Lower leg skin (tissue), 4 donors: Measurements from ENCODE around the gene PCNX1. TPM values are rescaled to one million over a fixed set of nuclear protein-coding genes. Genes with fewer than 3 reads are reported as not detected.

Experiments used
- DNase-seq, 2 donors: peaks; one replicate each; pipeline ENCODE4 v3.0.0-alpha.2; 2019; ENCODE audit warnings: low spot score in 2 of 2
- H3K4me3 ChIP-seq: fragments of 200-600 bp; sonication (generic); 2 replicates; pipeline ENCODE4 v1.5.1; 2017; ENCODE audit warnings: mild to moderate bottlenecking, low read depth; ENCODE audit not compliant: poor library complexity, severe bottlenecking
- POLR2A ChIP-seq, 2 donors: fragments of 450-650 bp; IDR thresholded peaks; one replicate each; pipeline ENCODE4 v1.6.1; 2016 to 2017; ENCODE audit warnings: antibody characterized with exemption in 2 of 2, mild to moderate bottlenecking in 1 of 2, moderate library complexity in 1 of 2
- WGBS, 2 donors: methylation state at CpG; one replicate each; pipeline ENCODE4 v1.1.5; 2018; 5-methylcytosine and 5-hydroxymethylcytosine counted together
- intact Hi-C: fragments of 100-400 bp; cut with DNase I; formaldehyde crosslinking; loops from one replicate; pipeline ENCODE4 v1.15.0; 2023; ENCODE audit warnings: low total_unique reads
- total RNA-seq, 4 donors: library from RNA; depleted of rRNA; stranded (reverse); fragments of >200 nt; gene quantifications; one replicate each; pipeline ENCODE4 v1.1.0, GENCODE V29; 2016
- TF ChIP-seq, protein P1 (sequence below), 3 donors: fragments of 450-650 bp; IDR thresholded peaks; one replicate each; pipeline ENCODE4 v1.5.1; 2016; ENCODE audit warnings: antibody characterized with exemption in 3 of 3, mild to moderate bottlenecking in 3 of 3, moderate library complexity in 2 of 3

The PCNX1 gene
- total RNA-seq, 4 donors from 2014 or later: 14.7 to 29.4 (median 25.6) TPM

DNA sequence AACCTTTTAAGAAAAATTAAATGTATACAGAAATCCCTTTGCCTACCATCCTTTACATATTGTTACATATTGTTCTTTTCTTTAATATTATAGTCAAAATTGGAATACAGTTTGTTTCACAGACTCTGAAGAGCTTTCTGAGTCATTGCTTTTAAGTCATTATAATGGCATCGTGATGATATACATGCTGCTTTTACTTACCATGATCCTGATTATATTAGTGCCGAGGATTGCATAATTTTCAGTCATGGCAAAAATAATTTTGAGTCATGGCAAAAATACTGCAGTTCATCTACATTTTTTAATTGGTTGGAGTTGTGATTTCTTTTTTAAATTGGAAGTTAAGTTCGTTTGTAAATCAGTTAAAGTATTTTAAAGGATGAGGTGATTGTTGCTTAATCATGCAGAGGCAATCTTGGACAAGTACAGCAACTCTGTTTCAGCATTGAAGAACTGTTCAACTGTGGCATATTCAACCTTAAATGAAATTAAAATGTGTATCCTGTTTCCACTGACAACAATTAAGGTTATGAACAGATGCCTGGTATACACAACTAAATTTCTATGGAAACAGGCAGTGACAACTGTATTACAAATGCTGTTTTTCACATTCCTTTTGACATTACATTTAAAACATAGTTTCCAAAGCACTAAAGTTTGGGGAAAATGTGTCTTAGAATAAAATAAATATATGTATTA is 142.3 kb downstream of the PCNX1 start:
- WGBS, 2 donors: 71 to 74% methylated on average over 3 of the region's 3 CpGs
- H3K4me3 ChIP-seq: no peak overlapping the region
- intact Hi-C loops: no loop called here
- DNase-seq: no peak
- TF ChIP-seq POLR2A (IDR thresholded peaks at IDR 0.05): no peak
- TF ChIP-seq, protein P1, sequence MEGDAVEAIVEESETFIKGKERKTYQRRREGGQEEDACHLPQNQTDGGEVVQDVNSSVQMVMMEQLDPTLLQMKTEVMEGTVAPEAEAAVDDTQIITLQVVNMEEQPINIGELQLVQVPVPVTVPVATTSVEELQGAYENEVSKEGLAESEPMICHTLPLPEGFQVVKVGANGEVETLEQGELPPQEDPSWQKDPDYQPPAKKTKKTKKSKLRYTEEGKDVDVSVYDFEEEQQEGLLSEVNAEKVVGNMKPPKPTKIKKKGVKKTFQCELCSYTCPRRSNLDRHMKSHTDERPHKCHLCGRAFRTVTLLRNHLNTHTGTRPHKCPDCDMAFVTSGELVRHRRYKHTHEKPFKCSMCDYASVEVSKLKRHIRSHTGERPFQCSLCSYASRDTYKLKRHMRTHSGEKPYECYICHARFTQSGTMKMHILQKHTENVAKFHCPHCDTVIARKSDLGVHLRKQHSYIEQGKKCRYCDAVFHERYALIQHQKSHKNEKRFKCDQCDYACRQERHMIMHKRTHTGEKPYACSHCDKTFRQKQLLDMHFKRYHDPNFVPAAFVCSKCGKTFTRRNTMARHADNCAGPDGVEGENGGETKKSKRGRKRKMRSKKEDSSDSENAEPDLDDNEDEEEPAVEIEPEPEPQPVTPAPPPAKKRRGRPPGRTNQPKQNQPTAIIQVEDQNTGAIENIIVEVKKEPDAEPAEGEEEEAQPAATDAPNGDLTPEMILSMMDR (IDR thresholded peaks at IDR 0.05): no peak

DNA sequence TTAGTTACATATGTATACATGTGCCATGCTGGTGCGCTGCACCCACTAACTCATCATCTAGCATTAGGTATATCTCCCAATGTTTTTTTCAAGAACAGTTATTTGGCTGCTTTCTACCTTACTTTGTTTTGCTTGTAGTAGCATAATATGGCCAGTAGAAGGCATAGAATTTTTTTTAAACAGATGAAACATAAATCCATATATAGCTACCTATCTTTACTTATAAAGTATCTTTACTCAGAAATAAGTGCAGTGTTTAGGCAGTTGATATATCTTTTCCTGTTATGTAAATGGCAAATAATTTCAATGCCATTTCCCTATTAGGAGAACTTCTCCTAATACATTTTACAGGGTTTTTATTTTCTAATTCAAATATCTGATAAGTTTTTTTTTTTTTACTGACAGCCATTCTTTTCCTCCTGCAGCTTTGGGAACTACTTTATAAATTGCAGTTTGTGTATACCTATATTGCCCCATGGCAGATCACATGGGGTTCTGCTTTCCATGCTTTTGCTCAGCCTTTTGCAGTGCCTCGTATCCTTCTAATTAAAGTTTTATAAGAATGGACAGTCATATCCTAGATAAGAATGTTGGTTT is 143.1 kb downstream of the PCNX1 start:
- no peak for TF ChIP-seq POLR2A (IDR thresholded peaks at IDR 0.05)
- TF ChIP-seq, protein P1 (IDR thresholded peaks at IDR 0.05): no peak
- intact Hi-C loops: no loop called here
- H3K4me3 ChIP-seq: no peak overlapping the region
- no peak for DNase-seq
- WGBS, 2 donors: 99 to 100% methylated on average over 2 of the region's 2 CpGs

DNA sequence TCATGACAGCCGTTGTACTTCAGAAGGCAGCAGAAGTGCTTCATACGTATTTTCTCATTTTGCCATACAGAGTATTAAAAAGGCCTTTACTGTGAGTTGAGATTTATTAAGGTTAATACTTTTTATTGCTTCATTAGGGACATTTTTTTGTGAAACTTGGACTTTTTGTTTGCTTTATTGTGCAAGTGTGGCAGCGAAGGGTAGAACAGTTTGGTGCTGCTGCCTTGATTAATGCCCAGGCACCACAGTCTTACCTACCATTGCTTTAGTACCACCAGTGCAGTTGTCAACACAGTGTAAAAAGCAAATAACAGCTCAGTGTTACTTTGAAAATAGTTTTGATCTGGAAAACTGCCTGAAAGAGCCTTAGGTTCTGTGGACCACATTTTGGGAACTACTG is 147.4 kb downstream of the PCNX1 start:
- WGBS, 2 donors: 98 to 99% methylated on average over 3 of the region's 3 CpGs
- no peak for TF ChIP-seq POLR2A (IDR thresholded peaks at IDR 0.05)
- TF ChIP-seq, protein P1 (IDR thresholded peaks at IDR 0.05): no peak
- intact Hi-C loops: no loop called here
- no peak for DNase-seq
- no peak overlapping the region for H3K4me3 ChIP-seq

DNA sequence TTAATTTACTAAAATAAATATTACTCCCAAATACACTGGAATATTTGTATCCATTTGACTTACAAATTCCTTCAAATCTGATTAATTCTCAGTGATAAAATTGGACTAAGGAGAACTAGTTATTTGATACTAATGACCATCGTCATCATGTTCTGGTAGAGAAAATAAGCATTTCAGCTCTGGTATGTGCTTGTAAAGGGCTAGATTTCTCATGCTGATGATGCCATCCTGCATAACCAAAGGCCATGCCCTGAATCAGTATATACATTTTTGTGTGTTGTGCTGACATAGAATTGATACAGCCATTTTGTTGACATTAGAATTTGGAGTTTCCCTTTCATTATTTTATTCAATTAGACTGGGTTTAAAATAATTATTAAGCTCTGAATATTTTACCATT is 148.9 kb downstream of the PCNX1 start:
- no peak for TF ChIP-seq POLR2A (IDR thresholded peaks at IDR 0.05)
- TF ChIP-seq, protein P1 (IDR thresholded peaks at IDR 0.05): no peak
- no peak for DNase-seq
- WGBS, 2 donors: 97% methylated on average over 1 of the region's 1 CpG
- intact Hi-C loops: no loop called here
- no peak overlapping the region for H3K4me3 ChIP-seq

DNA sequence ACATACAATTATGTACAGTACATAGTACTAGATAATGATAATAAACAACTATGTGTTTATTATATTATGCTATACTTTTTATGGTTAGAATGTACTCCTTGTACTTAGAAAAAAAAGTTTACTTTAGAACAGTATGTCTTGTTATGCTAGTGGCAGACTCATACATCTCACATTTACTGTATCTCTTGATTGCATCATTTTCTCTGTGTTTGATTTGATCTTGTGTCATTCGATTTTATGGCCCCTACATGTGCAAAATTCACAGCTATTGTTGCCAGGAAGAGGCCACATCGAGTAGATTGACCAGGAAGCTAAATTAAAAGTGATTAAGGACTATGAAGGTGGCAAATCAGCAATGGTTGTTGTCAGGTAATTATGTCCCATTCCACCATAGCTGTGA is 153.0 kb downstream of the PCNX1 start:
- H3K4me3 ChIP-seq: no peak overlapping the region
- intact Hi-C loops: no loop called here
- no peak for TF ChIP-seq POLR2A (IDR thresholded peaks at IDR 0.05)
- TF ChIP-seq, protein P1 (IDR thresholded peaks at IDR 0.05): no peak
- no peak for DNase-seq
- WGBS, 2 donors: 74 to 79% methylated on average over 2 of the region's 2 CpGs
